ENCODE data around the gene IL17RC. TPM values are rescaled to one million over a fixed set of nuclear protein-coding genes. Genes with fewer than 3 reads are reported as not detected.
"Not testable (repeated sequence)": the region's sequence is repeated elsewhere in the genome, so short reads cannot be mapped to it uniquely, and the experiment has no call there.

IL17RC gene
- under 1 TPM; 0.57 to 0.92 TPM for total RNA-seq

GRCh38 chr3:9916734-9917680, at the start of gene IL17RC:
TSS of gene IL17RC (plus strand) at chr3:9917098. CDS start at chr3:9917316, 218 bp downstream.
- DNase-seq (ENCODE audit: low spot score) = no peak
- Mint-ChIP-seq H3K27ac (no peak within 1 kb of the TSS), H3K4me3 (peak within 1 kb of the TSS; percentile 71), H3K27me3 (peaks cover 0 to 3% of the 10 kb centered on the region in 2 donors), H3K4me1 (ENCODE audit: low read depth in 2 of 2) (peaks cover 8 to 9% of the 10 kb centered on the region in 2 donors), H3K9me3 (no peaks in the 10 kb centered on the region), H3K36me3 (no peaks in the 10 kb centered on the region)
- ATAC-seq = no peak

GRCh38 chr3:9867106-9867505, 49.8 kb upstream of the IL17RC start:
- peaks cover 0 to 3% of the 10 kb centered on the region in 2 donors for H3K4me1 Mint-ChIP-seq (ENCODE audit: low read depth in 2 of 2)
- no peak overlapping the region for H3K4me3 Mint-ChIP-seq
- no peaks in the 10 kb centered on the region for H3K27me3 Mint-ChIP-seq
- DNase-seq (ENCODE audit: low spot score) (no peak), ATAC-seq (no peak)
- H3K9me3 Mint-ChIP-seq = no peaks in the 10 kb centered on the region
- no peak overlapping the region for H3K27ac Mint-ChIP-seq
- no peaks in the 10 kb centered on the region for H3K36me3 Mint-ChIP-seq

- DNase-seq (ENCODE audit: low spot score) (no peak), ATAC-seq (no peak)
- Mint-ChIP-seq H3K4me3 (no peak overlapping the region), H3K4me1 (ENCODE audit: low read depth in 2 of 2) (no peaks in the 10 kb centered on the region), H3K36me3 (no peaks in the 10 kb centered on the region), H3K27me3 (no peaks in the 10 kb centered on the region), H3K9me3 (no peaks in the 10 kb centered on the region), H3K27ac (no peak overlapping the region)
These were observed 46.9 kb upstream of the IL17RC start for GRCh38 chr3:9869955-9870354.

- no peak overlapping the region for H3K27ac Mint-ChIP-seq
- no peaks in the 10 kb centered on the region for H3K36me3 Mint-ChIP-seq
- H3K27me3 Mint-ChIP-seq = no peaks in the 10 kb centered on the region
- no peak for ATAC-seq
- H3K4me3 Mint-ChIP-seq = no peak overlapping the region
- DNase-seq (ENCODE audit: low spot score) = no peak
- H3K4me1 Mint-ChIP-seq (ENCODE audit: low read depth in 2 of 2) = no peaks in the 10 kb centered on the region
- no peaks in the 10 kb centered on the region for H3K9me3 Mint-ChIP-seq
These were observed 45.9 kb upstream of the IL17RC start for GRCh38 chr3:9870978-9871377.

GRCh38 chr3:9872067-9872466, 44.8 kb upstream of the IL17RC start:
- ATAC-seq; H3K36me3 Mint-ChIP-seq; DNase-seq (ENCODE audit: low spot score); H3K27me3 Mint-ChIP-seq; H3K4me1 Mint-ChIP-seq (ENCODE audit: low read depth in 2 of 2); H3K27ac Mint-ChIP-seq; H3K9me3 Mint-ChIP-seq; H3K4me3 Mint-ChIP-seq: not testable (repeated sequence)

- no peaks in the 10 kb centered on the region for H3K4me1 Mint-ChIP-seq (ENCODE audit: low read depth in 2 of 2)
- H3K4me3 Mint-ChIP-seq = no peak overlapping the region
- no peak overlapping the region for H3K27ac Mint-ChIP-seq
- H3K9me3 Mint-ChIP-seq = no peaks in the 10 kb centered on the region
- no peaks in the 10 kb centered on the region for H3K27me3 Mint-ChIP-seq
- no peak for DNase-seq (ENCODE audit: low spot score)
- ATAC-seq = no peak
- no peaks in the 10 kb centered on the region for H3K36me3 Mint-ChIP-seq
These were observed 41.5 kb upstream of the IL17RC start for GRCh38 chr3:9875448-9875847.

- not testable (repeated sequence) for H3K4me3 Mint-ChIP-seq; H3K4me1 Mint-ChIP-seq (ENCODE audit: low read depth in 2 of 2); DNase-seq (ENCODE audit: low spot score); H3K36me3 Mint-ChIP-seq; H3K27me3 Mint-ChIP-seq; H3K27ac Mint-ChIP-seq; ATAC-seq; H3K9me3 Mint-ChIP-seq
These were observed 40.6 kb upstream of the IL17RC start for GRCh38 chr3:9876255-9876654.

GRCh38 chr3:9876991-9877390, 39.9 kb upstream of the IL17RC start:
- no peaks in the 10 kb centered on the region for H3K9me3 Mint-ChIP-seq
- no peak for DNase-seq (ENCODE audit: low spot score)
- ATAC-seq = peak in 1 of 2 donors; percentile 36

GRCh38 chr3:9878700-9879099, 38.2 kb upstream of the IL17RC start:
- DNase-seq (ENCODE audit: low spot score) (no peak), ATAC-seq (no peak)
- Mint-ChIP-seq H3K36me3 (no peaks in the 10 kb centered on the region), H3K9me3 (no peaks in the 10 kb centered on the region), H3K27ac (no peak overlapping the region), H3K4me1 (ENCODE audit: low read depth in 2 of 2) (no peaks in the 10 kb centered on the region), H3K27me3 (no peaks in the 10 kb centered on the region), H3K4me3 (no peak overlapping the region)

More at GRCh38 chr3:9876991-9877390, 39.9 kb upstream of the IL17RC start:
- no peaks in the 10 kb centered on the region for H3K27me3 Mint-ChIP-seq
- H3K4me3 Mint-ChIP-seq = no peak overlapping the region
- H3K36me3 Mint-ChIP-seq = no peaks in the 10 kb centered on the region
- no peak overlapping the region for H3K27ac Mint-ChIP-seq
- H3K4me1 Mint-ChIP-seq (ENCODE audit: low read depth in 2 of 2) = no peaks in the 10 kb centered on the region

- no peak for ATAC-seq
- Mint-ChIP-seq H3K27ac (no peak within 1 kb of the TSS), H3K36me3 (no peaks in the 10 kb centered on the region)
These were observed 36.9 kb upstream of the IL17RC start, which contains the start of gene CIDEC for GRCh38 chr3:9879830-9880549. TSS of gene CIDEC (minus strand) at chr3:9880253. CDS start at chr3:9878486, 1,767 bp downstream.

GRCh38 chr3:9881441-9881840, 35.5 kb upstream of the IL17RC start:
- H3K27me3 Mint-ChIP-seq = no peaks in the 10 kb centered on the region
- H3K9me3 Mint-ChIP-seq = no peaks in the 10 kb centered on the region
- no peak overlapping the region for H3K27ac Mint-ChIP-seq

More at GRCh38 chr3:9879830-9880549, 36.9 kb upstream of the IL17RC start, which contains the start of gene CIDEC:
- H3K4me3 Mint-ChIP-seq = no peak within 1 kb of the TSS
- H3K4me1 Mint-ChIP-seq (ENCODE audit: low read depth in 2 of 2) = no peaks in the 10 kb centered on the region
- H3K27me3 Mint-ChIP-seq = no peaks in the 10 kb centered on the region
- no peak for DNase-seq (ENCODE audit: low spot score)
- H3K9me3 Mint-ChIP-seq = no peaks in the 10 kb centered on the region

GRCh38 chr3:9883706-9884554, 33.0 kb upstream of the IL17RC start:
- no peaks in the 10 kb centered on the region for H3K27me3 Mint-ChIP-seq
- ATAC-seq = no peak
- no peaks in the 10 kb centered on the region for H3K36me3 Mint-ChIP-seq
- no peaks in the 10 kb centered on the region for H3K9me3 Mint-ChIP-seq
- no peak for DNase-seq (ENCODE audit: low spot score)
- no peak overlapping the region for H3K27ac Mint-ChIP-seq
- no peaks in the 10 kb centered on the region for H3K4me1 Mint-ChIP-seq (ENCODE audit: low read depth in 2 of 2)
- no peak overlapping the region for H3K4me3 Mint-ChIP-seq

More at GRCh38 chr3:9881441-9881840, 35.5 kb upstream of the IL17RC start:
- no peaks in the 10 kb centered on the region for H3K36me3 Mint-ChIP-seq
- ATAC-seq (no peak), DNase-seq (ENCODE audit: low spot score) (no peak)
- H3K4me1 Mint-ChIP-seq (ENCODE audit: low read depth in 2 of 2) = no peaks in the 10 kb centered on the region
- no peak overlapping the region for H3K4me3 Mint-ChIP-seq

GRCh38 chr3:9884555-9885165, 32.2 kb upstream of the IL17RC start:
- ATAC-seq (no peak), DNase-seq (ENCODE audit: low spot score) (no peak)
- Mint-ChIP-seq H3K4me3 (no peak overlapping the region), H3K9me3 (no peaks in the 10 kb centered on the region), H3K27ac (no peak overlapping the region), H3K4me1 (ENCODE audit: low read depth in 2 of 2) (no peaks in the 10 kb centered on the region), H3K36me3 (no peaks in the 10 kb centered on the region), H3K27me3 (no peaks in the 10 kb centered on the region)
